OCI-M2 (cell line): ENCODE results near the gene RFC5.

Source experiments
- DNase-seq: peaks from one replicate; lab custom pipeline; 2025; ENCODE audit not compliant: unreplicated experiment; lab: John Stamatoyannopoulos, UW

The RFC5 gene

GRCh38 chr12:118050972-118051910, 34.7 kb downstream of the RFC5 start:
- DNase-seq = no peak

- no peak for DNase-seq
These were observed 36.0 kb downstream of the RFC5 start for GRCh38 chr12:118052324-118053070.

GRCh38 chr12:118053071-118053985, 36.8 kb downstream of the RFC5 start:
- DNase-seq = no peak

GRCh38 chr12:118055144-118055557, 38.6 kb downstream of the RFC5 start:
- DNase-seq = peak; percentile 11

GRCh38 chr12:118055865-118056773, 39.6 kb downstream of the RFC5 start:
- no peak for DNase-seq

DNA sequence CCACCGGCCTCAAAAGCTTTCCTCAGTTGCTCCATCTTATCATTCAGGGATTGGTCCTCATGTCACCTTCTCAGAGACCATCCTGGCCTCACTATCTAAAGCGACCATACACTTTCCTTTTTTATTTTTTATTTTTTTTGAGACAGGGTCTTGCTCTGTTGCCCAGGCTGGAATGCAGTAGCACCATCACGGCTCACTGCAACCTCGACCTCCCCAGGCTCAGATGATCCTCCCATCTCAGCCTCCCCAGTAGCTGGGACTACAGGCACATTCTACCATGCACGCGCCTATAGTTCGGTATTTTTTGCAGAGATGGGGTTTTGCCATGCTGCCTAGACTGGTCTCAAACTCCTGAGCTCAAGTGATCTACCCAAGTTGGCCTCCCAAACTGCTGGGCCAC, 41.7 kb downstream of the RFC5 start:
- DNase-seq = no peak

DNA sequence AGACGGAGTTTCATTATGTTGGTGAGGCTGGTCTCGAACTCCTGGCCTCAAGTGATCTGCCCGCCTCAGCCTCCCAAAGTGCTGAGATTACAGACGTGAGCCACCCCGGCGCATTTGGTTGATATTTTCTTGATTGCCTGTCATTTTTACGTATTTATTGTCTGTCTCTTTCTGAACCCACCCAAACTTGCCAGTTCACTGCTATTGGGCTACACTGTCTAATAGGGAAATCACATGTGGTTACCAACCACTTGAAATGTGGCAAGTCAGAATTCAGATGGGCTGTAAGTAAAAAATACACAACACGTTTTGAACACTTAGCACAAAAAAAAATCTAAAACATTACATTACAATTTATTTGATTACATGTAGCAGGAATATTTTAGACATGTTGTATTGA, 42.4 kb downstream of the RFC5 start:
- DNase-seq = no peak

DNA sequence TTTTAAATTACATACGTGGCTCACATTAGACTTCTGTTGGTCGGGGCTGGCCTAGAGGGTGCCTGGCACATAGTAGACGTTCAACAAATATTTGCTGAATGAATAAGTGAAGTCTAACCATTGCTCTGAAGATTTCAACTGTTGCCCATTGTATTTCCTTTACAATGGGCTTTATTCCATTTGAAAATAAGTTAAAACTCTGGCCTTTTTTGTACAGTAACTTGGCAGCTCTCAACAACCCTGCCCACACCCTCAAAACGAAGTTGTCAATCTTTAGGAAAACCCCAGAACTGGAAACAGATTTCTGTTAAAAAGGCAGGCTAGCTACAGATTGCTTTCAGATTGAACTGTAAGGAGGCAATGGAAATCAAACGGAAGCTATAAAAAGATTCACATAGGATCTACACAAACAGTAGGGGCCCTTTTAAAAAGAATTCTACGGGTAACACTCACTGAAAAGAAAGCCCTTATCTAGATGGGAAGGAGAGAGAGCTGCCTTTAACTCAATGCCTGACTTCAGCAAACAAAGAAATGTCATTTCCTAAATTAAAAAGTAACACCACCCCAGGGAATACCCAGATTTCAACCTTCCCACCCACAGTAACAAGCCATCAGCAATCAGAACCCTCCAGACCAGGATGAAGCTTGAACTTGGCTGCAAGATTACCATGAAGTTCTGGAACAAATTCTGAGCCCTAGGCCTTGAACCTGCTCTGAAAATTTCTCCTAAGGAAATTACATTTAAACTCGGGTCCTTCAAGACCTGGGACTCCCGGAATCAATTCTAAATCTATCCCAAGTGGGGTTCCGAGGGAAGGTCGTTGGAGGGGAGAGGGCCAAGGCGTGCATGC, 43.1 kb downstream of the RFC5 start:
- DNase-seq = no peak

DNA sequence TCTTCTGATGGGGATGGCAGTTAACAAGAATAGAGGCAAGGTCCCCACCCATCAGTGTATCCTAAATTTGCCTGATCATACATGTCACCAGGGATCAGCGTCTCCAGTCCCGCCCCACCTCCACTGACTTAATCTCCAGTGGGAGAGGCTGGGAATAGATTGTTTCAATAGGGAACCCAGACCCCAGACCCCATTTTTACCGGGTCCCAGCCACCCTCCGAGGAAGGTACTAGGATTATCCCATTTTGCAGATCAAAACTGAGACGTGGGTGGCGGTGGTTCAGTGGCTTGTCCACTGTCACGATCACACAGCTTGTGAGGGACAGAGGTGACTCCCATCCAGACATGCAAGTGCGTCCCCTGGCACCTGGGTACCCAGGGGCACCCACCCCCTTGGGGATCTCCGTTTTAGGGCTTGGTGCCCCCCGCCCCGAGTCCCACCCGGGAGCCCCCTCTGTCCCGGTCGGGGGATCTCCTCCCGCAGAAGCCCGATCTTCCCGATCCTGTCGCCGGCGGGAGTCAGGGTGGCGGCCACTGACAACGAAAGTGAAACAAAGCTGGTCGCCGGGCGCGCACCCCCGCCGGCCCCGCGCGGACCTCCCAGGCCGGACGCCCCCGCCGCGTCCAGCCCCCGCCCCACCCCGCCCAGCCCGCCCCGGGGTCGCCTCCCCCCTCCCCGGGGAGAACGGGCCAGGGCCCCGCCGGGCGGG, 44.0 kb downstream of the RFC5 start:
- DNase-seq = no peak

- no peak for DNase-seq
These were observed 44.7 kb downstream of the RFC5 start, which contains the start of gene WSB2 for GRCh38 chr12:118061011-118061872. Gene WSB2, minus strand, starts transcription at chr12:118061179. Its CDS starts 131 bp downstream, at chr12:118061048.

DNA sequence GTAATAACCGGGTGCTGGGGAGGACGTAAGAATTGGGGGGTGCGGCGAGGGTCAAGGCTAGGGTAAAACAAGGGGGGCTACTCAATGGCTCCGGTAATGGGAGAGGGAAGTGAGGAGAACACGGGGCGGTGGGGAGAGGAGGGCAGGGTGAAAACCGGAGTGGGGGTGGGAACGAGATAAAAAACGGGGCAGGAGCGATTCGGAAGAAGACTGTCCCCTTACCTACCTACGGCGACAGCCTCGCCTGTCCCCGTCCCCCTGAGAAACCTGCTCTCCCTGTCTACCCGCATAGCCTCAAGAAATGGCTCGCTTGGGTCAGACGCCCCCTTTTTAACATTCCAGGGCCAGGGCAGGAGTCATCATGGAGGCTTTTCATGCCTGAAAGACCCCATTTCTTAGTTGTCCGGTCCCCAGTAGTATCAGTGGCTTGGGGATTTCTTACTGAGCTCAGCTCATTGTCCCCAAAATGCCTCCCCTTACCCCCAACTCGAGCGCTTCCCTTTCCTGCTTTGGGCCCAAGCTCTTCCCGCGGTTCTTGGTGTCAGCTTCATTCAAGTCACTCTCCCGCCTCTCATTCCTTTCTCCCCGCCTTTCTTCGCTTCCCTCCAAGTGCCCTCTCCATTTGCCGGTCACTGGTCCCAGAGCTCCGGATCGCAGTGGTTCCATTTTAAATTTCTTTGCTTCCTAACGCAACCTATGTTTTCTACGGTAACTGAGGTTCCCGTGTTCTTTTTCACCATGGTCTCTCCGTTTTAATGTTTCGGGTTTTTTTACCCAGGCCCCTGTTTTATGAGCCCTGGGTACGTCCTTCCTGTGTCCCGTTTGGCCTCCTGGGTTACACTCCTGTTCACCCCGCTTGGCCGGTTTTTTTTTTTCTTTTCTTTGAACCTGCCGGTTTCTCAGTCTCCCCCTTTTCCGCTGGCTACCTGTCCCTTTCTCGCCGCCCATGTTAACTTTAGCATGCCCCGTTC, 45.7 kb downstream of the RFC5 start:
- DNase-seq = no peak

DNA sequence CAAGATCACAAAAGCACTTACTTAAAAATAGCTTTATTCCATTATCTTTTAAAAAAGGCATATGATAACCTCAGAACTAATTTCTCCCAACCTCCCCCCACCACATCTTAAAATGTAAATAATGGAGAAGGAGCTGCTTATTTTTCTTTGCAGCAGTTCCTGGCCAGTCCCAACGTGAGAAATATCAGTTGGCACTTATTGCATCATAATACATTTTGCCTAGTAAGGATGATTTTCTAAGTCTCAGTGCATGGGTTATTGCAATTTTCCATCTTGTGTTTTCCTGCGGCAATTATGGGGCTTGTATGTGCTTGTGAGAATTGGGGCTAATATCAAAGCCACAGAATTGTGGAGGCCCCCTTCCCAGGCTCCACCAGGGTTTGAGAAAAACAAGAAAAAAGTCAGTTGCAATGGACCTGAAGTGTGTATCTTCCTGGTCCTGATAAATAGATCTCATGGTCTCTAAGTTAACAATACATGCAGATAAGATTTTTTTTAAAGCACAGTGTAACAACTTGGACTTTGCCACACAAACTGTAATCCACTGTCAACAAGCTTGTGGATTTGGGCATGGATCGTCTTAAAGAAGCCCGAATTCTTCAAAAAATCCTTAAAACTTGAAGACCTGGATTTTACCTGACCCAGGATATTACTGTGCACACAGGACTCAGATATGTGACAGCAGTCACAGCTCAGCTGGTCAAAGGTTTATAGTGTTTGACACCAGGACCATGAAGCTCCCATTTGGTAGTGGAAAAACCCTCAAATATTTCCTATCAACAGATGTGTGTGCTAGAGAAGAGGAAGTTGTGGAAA, 47.3 kb downstream of the RFC5 start:
- no peak for DNase-seq

GRCh38 chr12:118064608-118065007, 48.1 kb downstream of the RFC5 start:
- no peak for DNase-seq

DNA sequence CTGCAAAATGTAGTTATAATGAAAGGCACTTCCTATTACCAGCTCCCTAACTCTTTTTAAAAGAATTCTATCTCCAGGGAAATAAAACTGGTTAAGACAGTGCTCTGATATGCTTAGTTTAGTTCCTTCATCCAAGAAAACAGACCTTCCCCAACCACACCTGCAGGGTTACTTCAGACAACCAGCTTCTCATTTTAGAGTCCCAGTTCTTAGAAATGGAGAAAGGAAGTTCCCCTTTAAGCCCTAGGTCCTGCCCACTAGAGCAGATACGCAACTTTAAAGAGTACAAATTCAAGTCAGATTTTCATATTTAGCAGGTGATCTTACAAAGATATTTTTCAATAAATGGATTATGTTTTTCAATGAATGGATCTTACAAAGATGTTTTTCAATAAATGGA, 48.9 kb downstream of the RFC5 start:
- no peak for DNase-seq

GRCh38 chr12:118068445-118068844, 51.9 kb downstream of the RFC5 start:
- DNase-seq = no peak
